OCI-LY3 (cell line): ENCODE data around the gene TMEM250.

ENCODE experiments used
- H2AFZ ChIP-seq: fragments of 200-600, 300-600 bp; shearing (Covaris generic); 2 replicates; pipeline ENCODE4 v1.6.0; 2014; ENCODE audit warnings: antibody characterized with exemption, low read depth, low read length
- H3K27ac ChIP-seq: fragments of 200-600, 300-600 bp; sonication (generic); 2 replicates; pipeline ENCODE4 v1.5.1; 2014; ENCODE audit warnings: mild to moderate bottlenecking, low read length, moderate library complexity, mixed read lengths
- H3K27me3 ChIP-seq: fragments of 200-600, 300-600 bp; sonication (generic); 2 replicates; pipeline ENCODE4 v1.6.1; 2014; ENCODE audit warnings: low read depth, low read length, mixed read lengths
- H3K36me3 ChIP-seq: fragments of 200-600, 300-600 bp; sonication (generic); replicated peaks from 2 replicates; pipeline ENCODE3; 2014; ENCODE audit warnings: low read depth, low read length, mixed read lengths
- H3K4me1 ChIP-seq: fragments of 300-600, 200-600 bp; sonication (generic); 2 replicates; pipeline ENCODE4 v1.6.1; 2014; ENCODE audit warnings: low read length, mixed read lengths
- H3K4me2 ChIP-seq: fragments of 200-600, 300-600 bp; sonication (generic); 2 replicates; pipeline ENCODE4 v1.6.1; 2014; ENCODE audit warnings: low read length, mixed read lengths
- H3K4me3 ChIP-seq: fragments of 300-600, 200-600 bp; sonication (generic); 2 replicates; pipeline ENCODE4 v1.5.1; 2014; ENCODE audit warnings: antibody characterized with exemption, mild to moderate bottlenecking, low read length, moderate library complexity
- H3K79me2 ChIP-seq: fragments of 300-600, 200-600 bp; shearing (Covaris generic); 2 replicates; pipeline ENCODE4 v1.6.1; 2014; ENCODE audit warnings: mild to moderate bottlenecking, low read length, mixed read lengths
- H3K9ac ChIP-seq: fragments of 300-600, 200-600 bp; shearing (Covaris generic); 2 replicates; pipeline ENCODE4 v1.6.0; 2014; ENCODE audit warnings: mild to moderate bottlenecking, low read length, moderate library complexity
- H3K9me3 ChIP-seq: fragments of 200-600, 300-600 bp; shearing (Covaris generic); 2 replicates; pipeline ENCODE4 v1.6.1; 2014; ENCODE audit warnings: low read length, mixed read lengths; ENCODE audit not compliant: insufficient read depth
- H4K20me1 ChIP-seq: fragments of 200-600, 300-600 bp; sonication (generic); 2 replicates; pipeline ENCODE4 v1.6.1; 2016; ENCODE audit warnings: low read length, mixed read lengths; ENCODE audit not compliant: insufficient read depth
- EZH2phosphoT487 ChIP-seq: fragments of 200-600 bp; shearing (Covaris generic); IDR thresholded peaks from 2 replicates; pipeline ENCODE4 v1.6.1; 2018; ENCODE audit warnings: antibody characterized with exemption, mixed run types, low read depth
- TF ChIP-seq, protein P1 (sequence below): fragments of 200-600, 300-600 bp; sonication (generic); IDR thresholded peaks from 2 replicates; pipeline ENCODE4 v1.5.1; 2014; ENCODE audit warnings: antibody characterized with exemption, low read length, low read depth

TMEM250 gene

DNA sequence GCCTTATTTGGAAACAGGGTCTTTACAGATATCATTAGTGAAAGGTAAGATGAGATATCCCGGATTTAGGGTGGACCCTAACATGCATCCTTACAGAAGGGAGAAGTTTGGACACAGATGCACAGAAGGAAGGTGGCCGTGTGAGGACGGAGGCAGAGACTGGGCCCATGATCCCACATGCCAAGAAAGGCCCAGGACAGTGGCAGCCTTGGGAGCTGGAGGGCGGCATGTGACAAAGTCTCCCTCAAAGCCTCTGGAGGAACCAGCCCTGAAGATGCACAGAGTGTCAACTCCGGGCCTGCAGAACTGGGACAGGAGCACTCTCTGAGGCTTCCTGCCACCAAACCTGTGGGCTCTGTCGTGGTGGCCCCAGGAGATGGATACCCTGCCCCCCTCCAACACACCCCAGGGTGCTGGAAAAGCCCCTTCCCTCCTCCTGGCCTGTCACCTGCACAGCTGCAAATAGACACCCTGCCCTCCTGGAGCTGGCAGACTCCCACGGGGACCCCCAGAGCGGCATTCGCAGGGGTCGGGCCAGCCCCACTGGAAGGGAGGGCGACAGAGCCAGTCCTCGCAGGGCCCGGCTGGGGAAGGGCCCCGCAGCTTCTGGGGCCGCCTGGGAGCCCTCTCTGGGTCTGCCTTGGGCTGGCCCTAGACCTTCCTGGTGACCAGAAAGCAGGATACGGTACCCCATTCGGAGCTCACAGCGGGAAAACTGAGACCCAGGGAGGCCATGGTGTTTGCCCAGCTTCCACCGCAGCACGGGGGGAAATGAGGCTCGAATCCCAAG is 31.5 kb downstream of the TMEM250 start:
- Histone ChIP-seq H2AFZ (no peak overlapping the region), H3K36me3 (no peaks in the 10 kb centered on the region), H4K20me1 (no peaks in the 10 kb centered on the region), H3K4me1 (no peaks in the 10 kb centered on the region; the same call in 1 of the 2 replicates), H3K27me3 (peaks cover 15% of the 10 kb centered on the region; the same call in 1 of the 2 replicates), H3K4me3 (no peak overlapping the region), H3K9me3 (no peaks in the 10 kb centered on the region), H3K27ac (no peak overlapping the region), H3K4me2 (no peak overlapping the region), H3K79me2 (no peaks in the 10 kb centered on the region), H3K9ac (no peak overlapping the region)
- TF ChIP-seq, protein P1, sequence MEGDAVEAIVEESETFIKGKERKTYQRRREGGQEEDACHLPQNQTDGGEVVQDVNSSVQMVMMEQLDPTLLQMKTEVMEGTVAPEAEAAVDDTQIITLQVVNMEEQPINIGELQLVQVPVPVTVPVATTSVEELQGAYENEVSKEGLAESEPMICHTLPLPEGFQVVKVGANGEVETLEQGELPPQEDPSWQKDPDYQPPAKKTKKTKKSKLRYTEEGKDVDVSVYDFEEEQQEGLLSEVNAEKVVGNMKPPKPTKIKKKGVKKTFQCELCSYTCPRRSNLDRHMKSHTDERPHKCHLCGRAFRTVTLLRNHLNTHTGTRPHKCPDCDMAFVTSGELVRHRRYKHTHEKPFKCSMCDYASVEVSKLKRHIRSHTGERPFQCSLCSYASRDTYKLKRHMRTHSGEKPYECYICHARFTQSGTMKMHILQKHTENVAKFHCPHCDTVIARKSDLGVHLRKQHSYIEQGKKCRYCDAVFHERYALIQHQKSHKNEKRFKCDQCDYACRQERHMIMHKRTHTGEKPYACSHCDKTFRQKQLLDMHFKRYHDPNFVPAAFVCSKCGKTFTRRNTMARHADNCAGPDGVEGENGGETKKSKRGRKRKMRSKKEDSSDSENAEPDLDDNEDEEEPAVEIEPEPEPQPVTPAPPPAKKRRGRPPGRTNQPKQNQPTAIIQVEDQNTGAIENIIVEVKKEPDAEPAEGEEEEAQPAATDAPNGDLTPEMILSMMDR = no peak
- TF ChIP-seq EZH2phosphoT487 = no peak

DNA sequence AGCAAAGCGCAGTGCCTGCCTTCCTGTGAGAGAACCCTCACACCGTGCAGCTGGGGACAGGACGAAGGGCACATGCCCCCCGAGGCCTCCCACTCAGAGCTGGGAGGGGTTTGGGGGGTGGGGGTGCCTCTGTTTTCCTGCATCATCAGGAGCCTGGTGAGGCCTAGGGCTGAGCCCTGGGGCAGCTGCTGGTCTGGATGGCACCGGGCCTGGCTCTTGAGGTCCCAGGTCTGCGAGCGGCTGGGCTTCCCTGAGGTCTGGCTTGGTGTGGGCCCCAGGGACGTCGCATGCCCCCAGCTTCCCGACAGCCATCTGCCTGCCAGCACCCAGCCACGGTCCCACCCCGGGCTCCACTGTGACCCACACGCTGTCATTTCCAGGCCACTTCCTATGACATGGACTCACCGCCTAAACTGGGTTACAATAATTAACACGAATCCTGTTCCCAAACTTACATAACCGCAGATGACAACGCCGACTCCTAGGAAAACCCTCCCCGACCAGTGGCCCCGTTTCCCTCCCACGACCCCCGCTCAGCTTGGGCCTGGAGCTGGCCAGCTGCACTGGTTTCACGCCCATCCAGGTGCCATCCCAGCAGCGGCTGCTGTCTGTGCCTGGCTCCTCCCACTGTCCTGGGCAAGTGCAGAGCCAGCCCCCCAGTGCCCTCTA is 32.3 kb downstream of the TMEM250 start:
- H3K4me1 ChIP-seq = no peaks in the 10 kb centered on the region; the same call in 1 of the 2 replicates
- H3K4me2 ChIP-seq = no peak overlapping the region
- no peak overlapping the region for H3K4me3 ChIP-seq
- TF ChIP-seq, protein P1 = no peak
- TF ChIP-seq EZH2phosphoT487 = no peak
- no peaks in the 10 kb centered on the region for H3K36me3 ChIP-seq
- no peaks in the 10 kb centered on the region for H3K79me2 ChIP-seq
- no peaks in the 10 kb centered on the region for H3K9me3 ChIP-seq
- no peaks in the 10 kb centered on the region for H4K20me1 ChIP-seq
- H3K27ac ChIP-seq = no peak overlapping the region
- H3K27me3 ChIP-seq = peaks cover 15% of the 10 kb centered on the region; the same call in 1 of the 2 replicates
- no peak overlapping the region for H2AFZ ChIP-seq
- no peak overlapping the region for H3K9ac ChIP-seq

GRCh38 chr9:136085815-136086212 is 32.9 kb downstream of the TMEM250 start:
- Histone ChIP-seq H3K27ac (no peak overlapping the region), H3K36me3 (no peaks in the 10 kb centered on the region), H3K79me2 (no peaks in the 10 kb centered on the region), H3K4me3 (no peak overlapping the region), H3K9ac (no peak overlapping the region), H3K4me1 (no peaks in the 10 kb centered on the region; the same call in 1 of the 2 replicates), H3K9me3 (no peaks in the 10 kb centered on the region), H4K20me1 (no peaks in the 10 kb centered on the region), H2AFZ (no peak overlapping the region), H3K27me3 (peaks cover 15% of the 10 kb centered on the region; the same call in 1 of the 2 replicates), H3K4me2 (no peak overlapping the region)
- TF ChIP-seq, protein P1 = no peak
- TF ChIP-seq EZH2phosphoT487 = no peak
